ENCODE data around the gene TTBK2.
"Not testable (repeated sequence)": the region's sequence is repeated elsewhere in the genome, so short reads cannot be mapped to it uniquely, and the experiment has no call there.

Gene TTBK2

GRCh38 chr15:42772901-42773300 lies 147.7 kb downstream of the TTBK2 start:
- H3K4me3 ChIP-seq (ENCODE audit: low read depth, low read length) = no peak overlapping the region
- no peak for DNase-seq (ENCODE audit: low read depth)
- no peak for TF ChIP-seq CTCF (IDR thresholded peaks at IDR 0.05; ENCODE audit: low read depth, low read length, missing control alignments)

GRCh38 chr15:42772144-42772543 lies 148.4 kb downstream of the TTBK2 start:
- H3K4me3 ChIP-seq (ENCODE audit: low read depth, low read length) = no peak overlapping the region
- TF ChIP-seq CTCF (IDR thresholded peaks at IDR 0.05; ENCODE audit: low read depth, low read length, missing control alignments) = no peak
- no peak for DNase-seq (ENCODE audit: low read depth)

- DNase-seq (ENCODE audit: low read depth); H3K4me3 ChIP-seq (ENCODE audit: low read depth, low read length): not testable (repeated sequence)
These were observed 154.5 kb downstream of the TTBK2 start for GRCh38 chr15:42766109-42766508.

GRCh38 chr15:42764154-42764731 lies 156.3 kb downstream of the TTBK2 start:
- not testable (repeated sequence) for H3K4me3 ChIP-seq (ENCODE audit: low read depth, low read length); DNase-seq (ENCODE audit: low read depth)

- not testable (repeated sequence) for DNase-seq (ENCODE audit: low read depth); H3K4me3 ChIP-seq (ENCODE audit: low read depth, low read length)
These were observed 158.8 kb downstream of the TTBK2 start for GRCh38 chr15:42761813-42762212.

GRCh38 chr15:42760759-42761158 lies 159.8 kb downstream of the TTBK2 start:
- no peak for DNase-seq (ENCODE audit: low read depth)
- H3K4me3 ChIP-seq (ENCODE audit: low read depth, low read length) = no peak overlapping the region
- no peak for TF ChIP-seq CTCF (IDR thresholded peaks at IDR 0.05; ENCODE audit: low read depth, low read length, missing control alignments)

GRCh38 chr15:42759093-42759492 lies 161.5 kb downstream of the TTBK2 start:
- H3K4me3 ChIP-seq (ENCODE audit: low read depth, low read length) = no peak overlapping the region
- no peak for TF ChIP-seq CTCF (IDR thresholded peaks at IDR 0.05; ENCODE audit: low read depth, low read length, missing control alignments)
- DNase-seq (ENCODE audit: low read depth) = no peak

GRCh38 chr15:42750306-42750705 lies 170.3 kb downstream of the TTBK2 start:
- DNase-seq (ENCODE audit: low read depth) = no peak
- no peak overlapping the region for H3K4me3 ChIP-seq (ENCODE audit: low read depth, low read length)
- no peak for TF ChIP-seq CTCF (IDR thresholded peaks at IDR 0.05; ENCODE audit: low read depth, low read length, missing control alignments)

- H3K4me3 ChIP-seq (ENCODE audit: low read depth, low read length) = no peak overlapping the region
- no peak for TF ChIP-seq CTCF (IDR thresholded peaks at IDR 0.05; ENCODE audit: low read depth, low read length, missing control alignments)
- DNase-seq (ENCODE audit: low read depth) = no peak
These were observed 171.3 kb downstream of the TTBK2 start for GRCh38 chr15:42749266-42749665.

Measured in GM12864 (cell line).